Measurements from ENCODE around the gene CCR3.

DNA sequence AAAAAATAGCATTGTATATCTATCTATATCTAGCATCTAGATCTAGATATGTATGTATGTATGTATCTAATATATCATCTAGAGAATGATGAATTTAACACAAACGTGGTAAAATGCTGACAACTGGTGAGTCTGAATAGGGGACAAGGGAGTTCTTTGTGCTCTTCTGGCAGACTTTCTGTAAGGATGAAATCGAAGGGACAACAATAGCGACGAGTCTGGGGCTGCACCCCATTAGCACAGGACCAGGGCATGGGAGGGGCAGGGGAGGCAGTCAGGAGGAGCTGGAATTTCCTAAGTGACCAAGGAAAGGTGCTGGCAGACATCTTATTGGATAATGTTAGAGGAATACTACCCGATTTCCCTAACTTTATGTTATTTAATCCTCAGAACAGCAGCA is 42.0 kb upstream of the CCR3 start:
- no peak for TF ChIP-seq CREB1 (CRISPR knock-in tag; IDR thresholded peaks at IDR 0.05; ENCODE audit: low read depth)
- no peak for TF ChIP-seq CTCF (conservative IDR thresholded peaks at IDR 0.05; ENCODE audit: low read depth in 2 of 2)
- no peak for TF ChIP-seq EZH2phosphoT487 (IDR thresholded peaks at IDR 0.05; ENCODE audit: unreplicated experiment)
- no peak for TF ChIP-seq EZH2 (IDR thresholded peaks at IDR 0.05; ENCODE audit: low read depth, unreplicated experiment)
- no peak for TF ChIP-seq NANOG (IDR thresholded peaks at IDR 0.05; ENCODE audit: borderline replicate concordance)
- no peak for TF ChIP-seq POLR2AphosphoS5 (IDR thresholded peaks at IDR 0.05; ENCODE audit: low read depth)
- TF ChIP-seq REST (IDR thresholded peaks at IDR 0.05; ENCODE audit: unreplicated experiment): no peak
